ENCODE results near the gene EFEMP1.

DNA sequence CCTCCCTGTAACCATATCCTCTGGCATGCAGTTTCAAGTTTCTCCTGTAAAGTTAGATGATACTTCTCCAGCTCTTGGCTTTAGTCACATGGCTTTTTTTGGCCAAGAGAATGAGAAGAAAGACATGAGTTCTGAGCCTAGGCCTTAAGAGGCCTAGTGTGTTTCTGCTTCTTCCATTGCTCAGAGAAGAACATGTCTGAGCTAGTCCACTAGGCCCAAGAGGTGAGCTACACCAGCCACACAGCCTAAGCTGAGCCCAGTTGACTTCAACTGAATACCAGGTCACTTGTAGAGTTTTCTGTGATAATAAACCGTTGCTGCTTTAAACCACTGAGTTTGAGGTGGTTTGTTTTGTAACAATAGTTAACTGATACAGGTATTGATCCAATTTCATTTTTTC lies 19.9 kb upstream of the EFEMP1 start:
- TF ChIP-seq CTCF (IDR thresholded peaks at IDR 0.05) = no peak
- no peak for TF ChIP-seq POLR2A (IDR thresholded peaks at IDR 0.05)

Measured in upper lobe of left lung (tissue), 4 donors.